ENCODE results near the gene DGCR6L.
"Not testable (repeated sequence)": the region's sequence is repeated elsewhere in the genome, so short reads cannot be mapped to it uniquely, and the experiment has no call there.

- TF ChIP-seq EP300 (IDR thresholded peaks at IDR 0.05); PBX3 (IDR thresholded peaks at IDR 0.05); MAZ (IDR thresholded peaks at IDR 0.05; ENCODE audit: borderline replicate concordance, low read depth, low read length); RFX5 (IDR thresholded peaks at IDR 0.05); CTCF (IDR thresholded peaks at IDR 0.05); RAD21 (conservative IDR thresholded peaks at IDR 0.05 in 1 of 2, IDR thresholded peaks at IDR 0.05 in 1 of 2); REST (IDR thresholded peaks at IDR 0.05): not testable (repeated sequence)
These were observed 9.7 kb downstream of the DGCR6L start for GRCh38 chr22:20310180-20310579.
